Vagina (tissue), 2 donors: Measurements from ENCODE around the gene SH3BGR. TPM values are rescaled to one million over a fixed set of nuclear protein-coding genes. Genes with fewer than 3 reads are reported as not detected.
"Not testable (repeated sequence)": the region's sequence is repeated elsewhere in the genome, so short reads cannot be mapped to it uniquely, and the experiment has no call there.

Source experiments
- DNase-seq, 2 donors: peaks; one replicate each; pipeline ENCODE4 v3.0.0-alpha.2; 2017; ENCODE audit errors: extremely low spot score in 2 of 2
- H3K27ac ChIP-seq: fragments of 200-600 bp; sonication (generic); one replicate; pipeline ENCODE4 v1.5.1; 2019
- H3K27me3 ChIP-seq: fragments of 200-600 bp; sonication (generic); one replicate; pipeline ENCODE4 v1.5.1; 2019
- H3K36me3 ChIP-seq, 2 donors: fragments of 200-600 bp; sonication (generic); one replicate each; pipeline ENCODE4 v1.5.1; 2017 to 2019
- H3K4me1 ChIP-seq: fragments of 200-600 bp; sonication (generic); one replicate; pipeline ENCODE4 v1.5.1; 2019
- H3K4me3 ChIP-seq, 2 donors: fragments of 200-600 bp; sonication (generic); 1 replicate in 1 of 2; 2 replicates in 1 of 2; pipeline ENCODE4 v1.5.1; 2016 to 2019
- H3K9me3 ChIP-seq: fragments of 200-600 bp; sonication (generic); one replicate; pipeline ENCODE4 v1.5.1; 2019
- CTCF ChIP-seq, 3 experiments: fragments of 450-650 bp in 2 of 3; fragments of 200-600 bp in 1 of 3; sonication (generic) in 1 of 3; IDR thresholded peaks; one replicate each; pipeline ENCODE4 v1.5.1; 2017 to 2019; ENCODE audit warnings: antibody characterized with exemption in 3 of 3, mild to moderate bottlenecking in 2 of 3, moderate library complexity in 2 of 3
- POLR2A ChIP-seq, 2 donors: fragments of 450-650 bp; IDR thresholded peaks; one replicate each; pipeline ENCODE4 v1.6.1; 2017; ENCODE audit warnings: antibody characterized with exemption in 2 of 2, mild to moderate bottlenecking in 2 of 2, moderate library complexity in 2 of 2
- POLR2AphosphoS5 ChIP-seq, 2 donors: sonication (generic); formaldehyde crosslinking; IDR thresholded peaks; one replicate each; pipeline ENCODE4 v1.9.0; 2017; ENCODE audit warnings: antibody characterized with exemption in 2 of 2, mild to moderate bottlenecking in 2 of 2, low read depth in 1 of 2; ENCODE audit not compliant: insufficient read depth in 1 of 2
- intact Hi-C: fragments of 100-400 bp; cut with DNase I; formaldehyde crosslinking; loops from one replicate; pipeline ENCODE4 v1.15.1; 2023
- total RNA-seq: library from RNA; depleted of rRNA; stranded (reverse); fragments of >200 nt; gene quantifications from one replicate; pipeline ENCODE4 v1.2.3, GENCODE V29; 2016

SH3BGR gene
- total RNA-seq = 1.2 TPM

DNA sequence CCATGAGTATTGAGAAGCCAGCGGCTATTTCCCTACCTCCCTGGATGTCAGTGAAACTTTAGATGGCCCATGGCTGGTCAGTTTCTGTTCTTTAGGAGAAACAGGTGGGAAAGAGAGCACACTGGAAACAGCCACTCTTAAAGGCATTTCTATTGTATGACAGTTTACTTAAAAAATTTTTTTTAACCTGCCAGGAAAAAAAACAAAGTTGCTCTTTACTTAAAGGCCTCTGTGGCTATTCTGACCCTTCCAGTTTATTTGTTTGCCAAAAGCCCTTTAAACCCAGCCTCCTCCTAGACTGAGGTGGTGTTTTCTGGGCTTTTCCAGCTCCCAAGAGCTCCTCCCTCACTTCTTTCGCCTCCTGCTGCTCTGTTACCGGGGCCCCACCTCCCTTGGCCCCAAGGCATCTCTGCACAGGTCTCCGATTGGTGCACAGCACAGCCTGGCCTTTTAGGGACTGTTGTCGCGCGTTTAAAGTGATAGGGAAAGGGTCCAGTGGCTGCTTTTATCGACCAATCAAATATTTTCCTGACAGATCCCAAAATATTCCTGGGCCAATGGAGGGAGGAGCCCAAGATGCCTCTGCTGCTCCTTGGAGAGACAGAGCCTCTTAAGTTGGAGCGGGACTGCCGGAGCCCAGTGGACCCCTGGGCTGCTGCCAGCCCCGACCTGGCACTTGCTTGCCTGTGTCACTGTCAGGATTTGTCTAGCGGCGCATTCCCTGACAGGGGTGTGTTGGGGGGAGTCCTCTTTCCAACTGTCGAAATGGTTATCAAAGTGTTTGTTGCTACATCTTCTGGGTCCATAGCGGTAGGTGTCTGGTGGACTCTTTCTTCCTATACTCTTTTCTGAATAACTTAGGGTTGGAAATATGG is at the start of gene SH3BGR:
SH3BGR (plus strand) TSS at position 639 of the 875 bp plus-strand sequence; CDS start at position 766, 127 bp downstream.
- no peaks in the 10 kb centered on the region for H3K27me3 ChIP-seq
- H3K4me3 ChIP-seq = peak within 1 kb of the TSS in 1 of 2 donors; percentile 13
- DNase-seq = no peak
- peak within 1 kb of the TSS; percentile 17 for H3K27ac ChIP-seq
- TF ChIP-seq POLR2AphosphoS5 (IDR thresholded peaks at IDR 0.05; ENCODE audit: insufficient read depth in 1 of 2, low read depth in 1 of 2) (peak in 1 of 2 donors; percentile 27), CTCF (IDR thresholded peaks at IDR 0.05) (no peak), POLR2A (IDR thresholded peaks at IDR 0.05) (no peak)
- H3K9me3 ChIP-seq = no peaks in the 10 kb centered on the region
- intact Hi-C loops = no loop called here
- no peaks in the 10 kb centered on the region for H3K4me1 ChIP-seq
- H3K36me3 ChIP-seq = no peaks in the 10 kb centered on the region

GRCh38 chr21:39406065-39406464 is 45.7 kb upstream of the SH3BGR start:
- Histone ChIP-seq H3K4me3 (no peak overlapping the region), H3K36me3 (peaks cover 0 to 17% of the 10 kb centered on the region in 2 donors), H3K4me1 (no peaks in the 10 kb centered on the region), H3K27me3 (no peaks in the 10 kb centered on the region), H3K9me3 (no peaks in the 10 kb centered on the region), H3K27ac (no peak overlapping the region)
- intact Hi-C loops = no loop called here
- no peak for DNase-seq
- no peak for TF ChIP-seq POLR2A (IDR thresholded peaks at IDR 0.05)
- TF ChIP-seq CTCF (IDR thresholded peaks at IDR 0.05) = no peak
- TF ChIP-seq POLR2AphosphoS5 (IDR thresholded peaks at IDR 0.05; ENCODE audit: insufficient read depth in 1 of 2, low read depth in 1 of 2) = no peak

GRCh38 chr21:39419204-39419603 is 32.6 kb upstream of the SH3BGR start:
- H3K27ac ChIP-seq, intact Hi-C loops, H3K36me3 ChIP-seq, H3K27me3 ChIP-seq, DNase-seq, H3K4me1 ChIP-seq, H3K4me3 ChIP-seq, H3K9me3 ChIP-seq: not testable (repeated sequence)

DNA sequence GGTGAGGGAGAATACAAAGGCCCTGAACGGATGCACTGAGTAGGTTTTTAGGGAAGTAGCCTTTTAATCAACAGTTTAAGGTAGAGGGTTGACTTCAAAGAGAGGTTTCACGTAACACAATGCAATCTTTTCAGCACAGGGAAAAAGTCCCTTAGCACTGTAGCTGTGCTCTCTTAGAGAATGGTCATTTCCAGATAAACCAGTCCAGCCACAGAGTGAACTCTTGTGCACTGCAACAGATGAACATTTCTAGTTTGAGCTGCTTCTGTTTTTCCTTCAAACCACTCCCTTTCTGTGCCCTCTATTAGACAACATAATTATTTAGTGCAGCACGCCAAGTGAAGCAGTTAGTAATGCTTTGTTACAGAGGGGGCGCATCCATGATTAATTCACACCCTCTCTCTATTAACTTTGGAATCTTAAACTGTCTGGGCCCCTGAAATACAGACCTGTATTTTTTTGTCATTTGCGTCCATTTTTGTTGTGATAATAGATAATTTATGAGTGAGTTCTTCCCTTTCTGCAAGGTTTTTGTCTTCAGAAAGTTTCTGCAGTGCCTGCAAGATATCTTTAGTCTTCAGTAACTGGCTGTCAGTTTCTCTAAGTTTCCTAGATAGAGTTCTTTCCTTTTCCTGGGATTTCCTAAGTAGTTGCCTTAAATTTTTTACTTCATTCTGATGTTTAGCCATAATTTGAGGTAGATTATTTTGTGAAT is 29.1 kb upstream of the SH3BGR start:
- no peak for DNase-seq
- TF ChIP-seq POLR2A (IDR thresholded peaks at IDR 0.05) (no peak), POLR2AphosphoS5 (IDR thresholded peaks at IDR 0.05; ENCODE audit: insufficient read depth in 1 of 2, low read depth in 1 of 2) (no peak), CTCF (IDR thresholded peaks at IDR 0.05) (no peak)
- H3K27me3 ChIP-seq = no peaks in the 10 kb centered on the region
- H3K36me3 ChIP-seq = no peaks in the 10 kb centered on the region
- H3K4me3 ChIP-seq = no peak overlapping the region
- no peaks in the 10 kb centered on the region for H3K9me3 ChIP-seq
- H3K4me1 ChIP-seq = no peaks in the 10 kb centered on the region
- no peak overlapping the region for H3K27ac ChIP-seq
- intact Hi-C loops = no loop called here

- no peak for DNase-seq
- no peaks in the 10 kb centered on the region for H3K4me1 ChIP-seq
Measured at GRCh38 chr21:39429445-39429844, 22.3 kb upstream of the SH3BGR start.

More at GRCh38 chr21:39429445-39429844, 22.3 kb upstream of the SH3BGR start:
- H3K9me3 ChIP-seq = no peaks in the 10 kb centered on the region
- TF ChIP-seq POLR2AphosphoS5 (IDR thresholded peaks at IDR 0.05; ENCODE audit: insufficient read depth in 1 of 2, low read depth in 1 of 2) (no peak), POLR2A (IDR thresholded peaks at IDR 0.05) (no peak), CTCF (IDR thresholded peaks at IDR 0.05) (no peak)
- no peak overlapping the region for H3K27ac ChIP-seq
- H3K27me3 ChIP-seq = no peaks in the 10 kb centered on the region
- intact Hi-C loops = no loop called here
- H3K36me3 ChIP-seq = no peaks in the 10 kb centered on the region
- H3K4me3 ChIP-seq = no peak overlapping the region
